ENCODE results near the gene MAP3K7. TPM values are rescaled to one million over a fixed set of nuclear protein-coding genes. Genes with fewer than 3 reads are reported as not detected.

MAP3K7 gene
- total and polyA plus RNA-seq, 2 of the 8 experiments (the other 6 are each of a cell fraction or from before 2014, with no cell fraction given) = 27.3 to 34.8 TPM

DNA sequence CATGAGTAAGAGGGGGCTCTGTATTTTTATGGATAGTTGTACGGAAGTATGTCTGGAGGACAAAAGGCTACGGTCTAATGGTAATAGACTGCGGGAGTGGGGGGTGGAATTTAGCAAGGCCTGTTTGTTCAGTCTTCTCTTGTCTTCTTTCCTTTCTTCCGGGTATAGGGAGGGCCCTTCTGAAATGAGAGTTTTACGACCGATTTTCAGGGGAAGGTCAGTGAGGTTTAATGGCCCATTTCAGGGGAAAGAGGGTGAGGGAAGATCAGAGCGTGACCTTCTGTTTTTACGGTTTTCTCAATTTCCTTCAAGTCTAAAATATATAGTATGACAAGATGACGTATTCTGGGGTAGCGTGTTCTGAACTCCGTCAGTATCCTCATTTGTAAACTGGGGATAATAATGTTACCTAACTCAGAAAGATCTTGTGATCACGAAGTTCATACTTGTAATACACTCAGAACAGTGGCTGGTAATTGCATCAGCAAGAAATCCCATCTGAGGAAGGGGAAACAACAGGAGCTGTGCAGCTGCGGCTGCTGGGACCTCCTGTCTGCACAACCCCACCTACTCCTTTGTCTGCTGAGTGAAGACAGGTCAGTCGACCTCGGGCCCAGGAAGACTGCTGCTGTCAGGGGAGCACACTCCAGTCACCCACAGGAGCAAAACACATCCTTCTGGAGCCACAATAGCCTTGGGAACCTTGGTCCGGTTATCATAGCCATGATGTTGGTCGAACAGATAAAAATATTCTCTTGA, 90.4 kb downstream of the MAP3K7 start:
- Histone ChIP-seq H2BK12ac (ENCODE audit: low read depth, low read length) (peak overlapping the region; percentile 62; the same call in 1 of the 2 replicates), H2BK120ac (replicated peaks; ENCODE audit: low read depth, low read length) (peak overlapping the region; percentile 0), H3K79me1 (ENCODE audit: low read depth, low read length) (no peaks in the 10 kb centered on the region), H3K56ac (replicated peaks; ENCODE audit: insufficient read length, low read depth, low read length) (no peak overlapping the region), H3K23ac (ENCODE audit: insufficient read length) (no peak overlapping the region), H3K9ac (replicated peaks in 1 of 4; ENCODE audit: extremely low read depth in 1 of 4, low read depth in 3 of 4, low read length in 3 of 4) (no peak overlapping the region), H3K4me1 (replicated peaks in 1 of 4; ENCODE audit: control insufficient read depth in 3 of 4, insufficient read depth in 4 of 4, low read length in 3 of 4) (peaks cover 7 to 34% (median 17%) of the 10 kb centered on the region in 4 experiments; a peak in 6 of 7 replicates), H2BK20ac (ENCODE audit: low read length) (peak overlapping the region; percentile 27; the same call in 1 of the 2 replicates), H4K8ac (ENCODE audit: extremely low read depth, insufficient read depth, low read length) (no peak overlapping the region), H3K27ac (ENCODE audit: low read depth, low read length) (peak overlapping the region; percentile 48; the same call in 1 of the 2 replicates), H3K79me2 (ENCODE audit: control insufficient read depth in 1 of 2, insufficient read depth in 2 of 2, low read length in 2 of 2) (no peaks in the 10 kb centered on the region), H2AK5ac (ENCODE audit: low read depth, low read length) (no peak overlapping the region), H4K20me1 (replicated peaks in 1 of 2; ENCODE audit: control insufficient read depth in 1 of 2, insufficient read depth in 2 of 2, low read length in 2 of 2) (no peaks in the 10 kb centered on the region), H3K4ac (replicated peaks; ENCODE audit: insufficient read length, low read depth, low read length) (no peak overlapping the region), H3K18ac (ENCODE audit: extremely low read depth, low read length) (peak overlapping the region; percentile 17; the same call in 1 of the 2 replicates), H3K4me2 (ENCODE audit: insufficient read depth in 1 of 2, low read depth in 2 of 2, low read length in 2 of 2) (peak overlapping the region; percentile 10 to 78; a peak in 1 of 4 replicates), H3K23me2 (ENCODE audit: low read depth, low read length) (no peaks in the 10 kb centered on the region), H2AFZ (ENCODE audit: low read length) (peak overlapping the region; percentile 57; the same call in 1 of the 2 replicates), H3K14ac (ENCODE audit: insufficient read length) (no peak overlapping the region), H3K36me3 (ENCODE audit: control insufficient read depth in 2 of 4, insufficient read depth in 4 of 4, low read length in 3 of 4) (no peaks in the 10 kb centered on the region), H4K5ac (ENCODE audit: insufficient read length, low read depth, low read length) (peak overlapping the region; percentile 66), H3K9me3 (ENCODE audit: insufficient read depth in 2 of 2, low read depth in 1 of 2, low read length in 1 of 2) (no peaks in the 10 kb centered on the region; a peak in 1 of 4 replicates), H3K27me3 (replicated peaks in 1 of 4; ENCODE audit: control insufficient read depth in 3 of 4, extremely low read depth in 1 of 4, insufficient read depth in 3 of 4, low read length in 3 of 4) (no peaks in the 10 kb centered on the region), H3K4me3 (ENCODE audit: extremely low read depth in 1 of 4, insufficient read depth in 2 of 4, low read depth in 3 of 4, low read length in 4 of 4) (peak overlapping the region in 1 of 4 experiments; percentile 5; a peak in 1 of 8 replicates), H2BK15ac (ENCODE audit: low read length) (no peak overlapping the region), H2BK5ac (ENCODE audit: low read depth, low read length) (peak overlapping the region; percentile 77; the same call in 1 of the 2 replicates), H4K91ac (replicated peaks; ENCODE audit: insufficient read length, low read length) (peak overlapping the region; percentile 67)
- WGBS, 2 experiments (ENCODE audit: extremely low coverage in 1 of 2, insufficient coverage in 1 of 2, insufficient read length in 1 of 2, insufficient replicate concordance in 2 of 2, low coverage in 1 of 2, low lambda C conversion rate in 2 of 2, missing lambda C conversion rate in 1 of 2) = 70% methylated on average over 17 of the region's 17 CpGs; no CpG with 5 or more reads in 1 of the 2 experiments
- ChIA-PET CTCF (ENCODE audit: partially characterized antibody) (interaction anchor here (0.9 to 10.3 kb wide), 8 partner anchors 12 to 168 kb away, joined by 3 to 106 read pairs (median 8); no protein-coding TSS in a partner anchor), POLR2A (ENCODE audit: partially characterized antibody) (interaction anchor here (0.8 to 2.1 kb wide), 6 partner anchors 8 to 278 kb away, joined by 3 to 8 read pairs (median 4); partner anchors contain the start of gene MAP3K7)
- TF ChIP-seq TAF1 (IDR thresholded peaks at IDR 0.05; ENCODE audit: low read depth, low read length) (0 out of 2 replicates have a peak, but pooled peaks have one; percentile 16), POLR2A (IDR thresholded peaks at IDR 0.05; ENCODE audit: control extremely low read depth in 1 of 2, low read depth in 2 of 2, low read length in 2 of 2) (peak in 1 of 2 experiments; percentile 19; a peak in 1 of 3 replicates), SUZ12 (IDR thresholded peaks at IDR 0.05; ENCODE audit: low read length) (no peak)
- DNase-seq (ENCODE audit: low read depth in 1 of 2, low spot score in 2 of 2) (no peak), FAIRE-seq (no peak)

Measured in H1 (cell line).